Fibroblast of mammary gland (primary cell): ENCODE measurements around the gene CACNA1C.

Experiments
- DNase-seq: peaks from one replicate; pipeline ENCODE4 v3.0.0-alpha.2; 2010; ENCODE audit warnings: low read depth
- H3K4me3 ChIP-seq: 2 replicates; pipeline ENCODE4 v1.5.1; 2011; ENCODE audit warnings: low read depth, mild to moderate bottlenecking, low read length, moderate library complexity; ENCODE audit not compliant: control insufficient read depth
- CTCF ChIP-seq: conservative IDR thresholded peaks from 2 replicates; pipeline ENCODE4 v1.5.1; 2011; ENCODE audit warnings: low read depth, low read length, inconsistent platforms; ENCODE audit not compliant: control insufficient read depth, insufficient read depth

Gene CACNA1C

DNA sequence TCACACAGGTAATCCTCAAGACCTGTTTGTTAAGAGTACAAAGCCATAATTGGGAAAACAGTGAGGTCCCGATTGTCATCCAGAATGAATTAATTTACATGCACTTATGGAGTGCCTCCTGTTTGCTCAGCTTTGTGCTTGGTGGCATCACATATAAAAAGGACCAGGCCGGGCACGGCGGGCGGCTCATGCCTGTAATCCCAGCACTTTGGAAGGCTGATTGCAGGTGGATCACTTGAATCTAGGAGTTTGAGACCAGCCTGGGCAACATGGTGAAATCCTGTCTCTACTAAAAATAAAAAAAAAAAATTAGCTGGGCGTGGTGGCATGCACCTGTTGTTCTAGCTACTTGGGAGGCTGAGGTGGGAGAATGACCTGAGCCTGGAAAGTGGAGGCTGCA, 247.4 kb downstream of the CACNA1C start:
- no peak for TF ChIP-seq CTCF
- no peak for DNase-seq
- no peak overlapping the region for H3K4me3 ChIP-seq

GRCh38 chr12:2300886-2301285, 248.1 kb downstream of the CACNA1C start:
- DNase-seq = no peak
- no peak overlapping the region for H3K4me3 ChIP-seq
- no peak for TF ChIP-seq CTCF

- H3K4me3 ChIP-seq = no peak overlapping the region
- DNase-seq = peak; percentile 36
- no peak for TF ChIP-seq CTCF
These were observed 249.0 kb downstream of the CACNA1C start for GRCh38 chr12:2301531-2302461.

- TF ChIP-seq CTCF = no peak
- no peak overlapping the region for H3K4me3 ChIP-seq
- DNase-seq = no peak
These were observed 250.2 kb downstream of the CACNA1C start for GRCh38 chr12:2302711-2303580.

GRCh38 chr12:2304223-2304622, 251.4 kb downstream of the CACNA1C start:
- TF ChIP-seq CTCF = no peak
- H3K4me3 ChIP-seq = no peak overlapping the region
- no peak for DNase-seq

GRCh38 chr12:2306012-2306411, 253.2 kb downstream of the CACNA1C start:
- no peak overlapping the region for H3K4me3 ChIP-seq
- no peak for TF ChIP-seq CTCF
- DNase-seq = no peak
